NT2/D1 (cell line): ENCODE results near the gene KITLG.

Experiments
- DNase-seq: peaks from one replicate; pipeline ENCODE4 v3.0.0-alpha.2; 2011; ENCODE audit warnings: low read depth, low spot score
- H3K27me3 ChIP-seq: 2 replicates; pipeline ENCODE4 v1.6.0; 2011; ENCODE audit warnings: mild to moderate bottlenecking; ENCODE audit not compliant: insufficient read length, insufficient read depth
- H3K36me3 ChIP-seq: 2 replicates; pipeline ENCODE4 v1.6.1; 2011; ENCODE audit warnings: mild to moderate bottlenecking, low read length, mixed read lengths; ENCODE audit not compliant: insufficient read depth, insufficient read length
- H3K4me1 ChIP-seq: 2 replicates; pipeline ENCODE4 v1.5.1; 2011; ENCODE audit not compliant: insufficient read depth, insufficient read length
- H3K4me3 ChIP-seq: 2 replicates; pipeline ENCODE4 v1.5.1; 2011; ENCODE audit warnings: low read depth; ENCODE audit not compliant: insufficient read length
- H3K9ac ChIP-seq: 2 replicates; pipeline ENCODE4 v1.6.0; 2011; ENCODE audit warnings: low read depth; ENCODE audit not compliant: insufficient read length
- H3K9me3 ChIP-seq: 2 replicates; pipeline ENCODE4 v1.5.1; 2011; ENCODE audit warnings: mild to moderate bottlenecking, low read length; ENCODE audit not compliant: insufficient read depth
- SUZ12 ChIP-seq: IDR thresholded peaks from 2 replicates; pipeline ENCODE4 v1.6.1; 2011; ENCODE audit not compliant: insufficient read length, insufficient read depth; ENCODE audit errors: extremely low read depth
- YY1 ChIP-seq: IDR thresholded peaks from 2 replicates; pipeline ENCODE4 v1.6.1; 2011; ENCODE audit not compliant: insufficient read length, insufficient read depth
- ZNF274 ChIP-seq: IDR thresholded peaks from 2 replicates; pipeline ENCODE4 v1.6.1; 2011; ENCODE audit warnings: mild to moderate bottlenecking, low read depth, low read length

KITLG gene

DNA sequence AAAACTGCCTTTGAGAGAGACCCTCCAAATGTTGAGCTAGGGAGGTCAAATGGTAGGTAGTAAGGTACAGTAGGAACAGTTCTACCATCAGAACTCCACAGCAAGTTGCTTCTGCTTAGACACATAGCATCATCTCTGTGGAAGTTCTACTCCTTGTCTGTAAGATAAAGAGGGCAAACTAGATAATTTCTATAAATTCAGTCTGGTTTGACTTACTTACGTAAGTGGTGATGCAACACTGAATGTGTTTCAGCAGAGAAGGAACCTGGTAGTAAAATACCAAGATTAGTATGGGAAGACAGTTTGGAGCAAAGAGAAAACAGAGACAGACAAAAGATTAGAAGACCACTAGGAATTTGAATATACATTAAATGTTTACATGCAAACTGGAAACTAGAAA is 42.0 kb downstream of the KITLG start:
- Histone ChIP-seq H3K4me3 (no peak overlapping the region), H3K36me3 (no peaks in the 10 kb centered on the region), H3K9me3 (no peaks in the 10 kb centered on the region), H3K4me1 (no peaks in the 10 kb centered on the region), H3K27me3 (no peaks in the 10 kb centered on the region), H3K9ac (no peak overlapping the region)
- DNase-seq = no peak
- TF ChIP-seq ZNF274 (no peak), YY1 (no peak), SUZ12 (no peak)

DNA sequence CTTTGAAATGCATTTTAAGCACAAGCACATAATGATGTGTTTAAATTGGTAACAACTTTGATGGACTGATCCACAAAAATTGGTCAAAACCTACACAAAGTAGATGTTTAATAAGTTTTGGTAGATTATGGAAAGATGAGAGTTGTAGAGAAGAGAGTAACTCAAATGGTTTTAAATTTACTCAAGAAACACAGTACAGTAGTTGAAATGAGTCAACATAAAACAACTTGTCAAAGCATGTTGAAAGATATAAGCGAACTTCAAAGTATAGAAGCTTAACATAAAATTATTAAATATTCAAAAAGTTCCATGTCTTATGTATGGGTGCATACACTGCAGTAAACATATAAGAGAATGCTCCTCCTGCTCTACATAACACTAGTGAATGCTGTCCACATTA is 49.4 kb downstream of the KITLG start:
- no peaks in the 10 kb centered on the region for H3K27me3 ChIP-seq
- TF ChIP-seq SUZ12 = no peak
- no peak for TF ChIP-seq ZNF274
- TF ChIP-seq YY1 = no peak
- H3K9ac ChIP-seq = no peak overlapping the region
- no peaks in the 10 kb centered on the region for H3K4me1 ChIP-seq
- DNase-seq = no peak
- no peaks in the 10 kb centered on the region for H3K36me3 ChIP-seq
- H3K4me3 ChIP-seq = no peak overlapping the region
- no peaks in the 10 kb centered on the region for H3K9me3 ChIP-seq

DNA sequence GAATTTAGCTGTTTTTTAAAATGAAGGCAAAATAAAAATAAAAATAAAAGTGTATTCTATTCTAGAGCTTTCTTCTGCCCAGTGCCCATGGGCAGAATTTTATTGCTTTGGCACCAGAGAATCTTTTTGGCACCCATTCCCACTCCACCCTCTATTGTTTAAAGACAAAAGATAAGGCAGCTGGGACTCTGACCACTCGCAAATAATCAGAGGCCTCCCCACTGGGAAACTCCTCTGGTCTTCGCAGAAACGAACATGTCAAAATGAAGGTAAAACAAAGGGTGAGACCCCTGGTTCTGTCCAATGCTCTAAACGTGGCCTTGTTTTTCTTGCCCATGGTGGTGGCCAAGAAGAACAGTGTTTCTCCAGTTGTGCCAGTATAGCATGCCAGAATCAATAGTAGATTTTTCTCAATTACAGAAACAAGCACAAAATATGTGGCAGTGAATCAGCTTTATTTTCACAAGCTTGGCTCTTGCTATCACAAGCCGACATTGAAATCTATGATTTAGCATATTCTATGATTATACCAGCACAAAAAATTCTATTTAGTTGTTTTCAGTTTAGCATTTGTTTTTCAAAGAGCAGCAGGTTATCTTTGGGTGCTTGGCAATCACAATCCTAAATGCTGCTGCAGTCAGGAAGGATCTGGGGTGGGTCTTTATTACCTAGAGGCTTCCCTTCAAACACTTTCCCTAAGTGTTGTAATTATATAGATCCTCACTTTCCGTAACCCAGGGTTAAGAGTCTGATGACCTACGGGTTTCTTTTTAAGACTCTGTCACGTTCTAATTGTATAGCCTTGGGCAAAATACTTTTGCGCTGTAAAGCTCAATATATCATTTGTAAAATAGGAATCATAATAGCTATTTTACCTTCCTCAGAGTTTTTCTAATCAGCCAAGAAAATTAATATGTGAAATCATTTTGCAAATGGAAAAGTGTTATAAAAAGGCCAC is 50.5 kb downstream of the KITLG start:
- Histone ChIP-seq H3K4me3 (no peak overlapping the region), H3K4me1 (no peaks in the 10 kb centered on the region), H3K9ac (no peak overlapping the region), H3K27me3 (no peaks in the 10 kb centered on the region), H3K36me3 (no peaks in the 10 kb centered on the region), H3K9me3 (no peaks in the 10 kb centered on the region)
- no peak for DNase-seq
- TF ChIP-seq ZNF274 (no peak), YY1 (no peak), SUZ12 (no peak)

DNA sequence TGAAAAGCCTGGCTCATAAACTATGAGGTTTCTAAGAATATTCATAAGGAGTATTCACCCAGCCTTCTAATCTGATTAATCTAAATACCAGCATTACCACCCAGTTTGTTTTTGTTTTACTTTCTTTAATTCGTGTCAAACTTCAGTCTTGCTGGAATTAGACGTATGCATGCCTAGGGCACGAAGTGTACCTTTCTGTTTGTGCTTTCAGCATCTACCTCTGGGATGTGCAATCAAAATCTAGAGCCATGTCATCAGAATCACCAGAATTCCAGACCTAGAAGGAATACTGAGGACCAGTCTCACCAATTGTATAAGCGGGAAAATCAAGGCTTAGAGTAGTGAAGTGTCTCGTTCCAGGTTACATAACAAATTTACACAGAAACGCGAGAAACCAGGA is 57.3 kb downstream of the KITLG start:
- no peaks in the 10 kb centered on the region for H3K27me3 ChIP-seq
- no peak overlapping the region for H3K9ac ChIP-seq
- H3K36me3 ChIP-seq = no peaks in the 10 kb centered on the region
- H3K9me3 ChIP-seq = no peaks in the 10 kb centered on the region
- DNase-seq = no peak
- TF ChIP-seq ZNF274 = no peak
- no peak for TF ChIP-seq YY1
- TF ChIP-seq SUZ12 = no peak
- no peak overlapping the region for H3K4me3 ChIP-seq
- H3K4me1 ChIP-seq = no peaks in the 10 kb centered on the region

DNA sequence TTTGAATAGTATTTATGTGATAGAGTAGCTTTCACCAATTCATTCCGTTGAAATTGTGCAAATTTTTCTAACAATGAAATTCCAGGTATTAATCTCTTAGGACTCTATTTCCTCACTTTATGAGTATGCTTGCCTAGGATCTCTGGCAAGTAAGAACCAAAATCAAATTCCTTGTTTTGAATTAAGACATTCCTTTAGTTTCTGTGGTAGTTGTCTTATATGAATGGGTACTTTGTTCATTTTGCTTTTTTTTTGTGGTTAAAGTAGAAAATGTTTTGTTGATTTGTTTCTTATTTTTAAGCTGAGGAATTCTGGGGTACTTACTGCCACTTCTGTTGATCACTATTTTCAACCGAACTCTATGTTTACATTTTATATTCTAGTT is 59.8 kb downstream of the KITLG start:
- H3K36me3 ChIP-seq = no peaks in the 10 kb centered on the region
- H3K27me3 ChIP-seq = no peaks in the 10 kb centered on the region
- no peaks in the 10 kb centered on the region for H3K9me3 ChIP-seq
- TF ChIP-seq YY1 (no peak), ZNF274 (no peak), SUZ12 (no peak)
- no peaks in the 10 kb centered on the region for H3K4me1 ChIP-seq
- no peak overlapping the region for H3K4me3 ChIP-seq
- DNase-seq = no peak
- H3K9ac ChIP-seq = no peak overlapping the region

DNA sequence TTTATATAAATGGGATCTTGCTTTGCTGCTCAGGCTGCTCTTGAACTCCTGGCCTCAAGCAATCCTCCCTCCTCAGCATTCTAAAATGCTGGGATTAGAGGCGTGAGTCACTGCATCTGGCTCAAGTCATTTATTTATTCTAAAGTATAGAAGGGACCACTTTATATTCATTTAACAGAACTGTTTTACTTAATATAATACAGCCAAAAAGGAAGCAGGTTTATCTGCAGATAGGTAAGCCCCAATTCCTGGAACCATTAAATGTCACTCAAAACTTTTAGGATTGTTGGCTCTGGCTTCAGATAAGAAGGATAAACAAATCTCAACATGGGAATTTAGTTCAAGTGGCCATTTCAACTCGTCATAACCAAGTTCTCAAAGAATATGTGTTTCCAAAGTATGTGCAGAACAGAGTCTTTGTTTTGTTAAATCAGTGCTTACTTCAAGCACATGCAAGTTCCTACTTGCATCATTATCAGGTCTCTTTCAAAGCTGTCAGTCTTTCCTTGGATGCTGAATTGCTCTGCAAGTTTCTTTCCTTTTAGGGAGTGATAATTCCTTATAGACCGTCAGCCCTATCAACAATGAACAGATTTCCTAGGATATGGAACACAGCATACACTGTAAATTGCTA is 60.4 kb downstream of the KITLG start:
- no peak for DNase-seq
- no peaks in the 10 kb centered on the region for H3K4me1 ChIP-seq
- no peak overlapping the region for H3K4me3 ChIP-seq
- no peaks in the 10 kb centered on the region for H3K27me3 ChIP-seq
- H3K36me3 ChIP-seq = no peaks in the 10 kb centered on the region
- TF ChIP-seq ZNF274 (no peak), SUZ12 (no peak), YY1 (no peak)
- H3K9ac ChIP-seq = no peak overlapping the region
- H3K9me3 ChIP-seq = no peaks in the 10 kb centered on the region

DNA sequence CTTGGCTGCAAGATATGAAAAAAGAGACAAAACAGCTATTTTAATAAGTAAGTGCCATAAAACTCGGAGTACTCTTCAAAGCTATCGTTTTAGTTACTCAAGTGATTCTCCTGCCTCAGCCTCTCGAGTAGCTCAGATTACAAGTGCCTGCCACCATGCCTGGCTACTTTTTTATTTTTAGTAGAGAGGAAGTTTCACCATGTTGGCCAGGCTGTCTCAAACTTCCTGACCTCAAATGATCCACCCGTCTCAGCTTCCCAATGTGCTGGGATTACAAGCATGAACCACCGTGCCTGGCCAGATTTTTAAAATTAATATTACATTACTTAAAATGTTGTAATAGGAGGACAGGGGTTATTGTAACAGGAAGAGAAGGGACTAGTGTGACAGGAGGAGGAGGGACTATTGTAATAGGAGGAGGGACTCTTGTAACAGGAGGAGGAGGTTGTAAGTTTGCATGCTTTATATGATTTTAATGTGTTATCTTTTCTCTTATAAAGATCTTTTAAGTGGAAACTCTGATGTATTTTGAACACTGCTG is 61.3 kb downstream of the KITLG start:
- Histone ChIP-seq H3K36me3 (no peaks in the 10 kb centered on the region), H3K4me1 (no peaks in the 10 kb centered on the region), H3K27me3 (no peaks in the 10 kb centered on the region), H3K4me3 (no peak overlapping the region), H3K9ac (no peak overlapping the region), H3K9me3 (no peaks in the 10 kb centered on the region)
- no peak for TF ChIP-seq SUZ12
- no peak for TF ChIP-seq ZNF274
- TF ChIP-seq YY1 = no peak
- DNase-seq = no peak
